NCI-H748 treated with DMSO at 0.1 percent for 48 hours (cell line): ENCODE results near the gene TMEM174.

Source experiments
- DNase-seq: peaks from one replicate; lab custom pipeline; 2025; lab: John Stamatoyannopoulos, UW

TMEM174 gene

GRCh38 chr5:73154208-73155006 is 18.6 kb upstream of the TMEM174 start:
- DNase-seq, result no peak

- no peak for DNase-seq
These were observed 17.4 kb upstream of the TMEM174 start for GRCh38 chr5:73155271-73156222.

- DNase-seq, result no peak
These were observed 15.3 kb upstream of the TMEM174 start for GRCh38 chr5:73157414-73158303.

- DNase-seq, result no peak
These were observed 14.7 kb upstream of the TMEM174 start for GRCh38 chr5:73158313-73158712.

GRCh38 chr5:73160239-73160671 is 12.7 kb upstream of the TMEM174 start:
- no peak for DNase-seq

GRCh38 chr5:73170522-73170921 is 2.5 kb upstream of the TMEM174 start:
- no peak for DNase-seq

- DNase-seq, result no peak
These were observed 1.5 kb upstream of the TMEM174 start for GRCh38 chr5:73171495-73171894.

- no peak for DNase-seq
These were observed 1.3 kb downstream of the TMEM174 start for GRCh38 chr5:73174100-73174815.

- no peak for DNase-seq
These were observed 3.3 kb downstream of the TMEM174 start for GRCh38 chr5:73176250-73176649.

- no peak for DNase-seq
These were observed 5.3 kb downstream of the TMEM174 start for GRCh38 chr5:73178265-73178664.

GRCh38 chr5:73179730-73180129 is 6.7 kb downstream of the TMEM174 start:
- no peak for DNase-seq

- no peak for DNase-seq
These were observed 7.6 kb downstream of the TMEM174 start for GRCh38 chr5:73180566-73180965.

- no peak for DNase-seq
These were observed 9.3 kb downstream of the TMEM174 start for GRCh38 chr5:73182307-73182706.

- no peak for DNase-seq
These were observed 10.0 kb downstream of the TMEM174 start for GRCh38 chr5:73183000-73183399.

GRCh38 chr5:73183481-73183891 is 10.5 kb downstream of the TMEM174 start:
- DNase-seq, result no peak

- DNase-seq, result no peak
These were observed 14.0 kb downstream of the TMEM174 start for GRCh38 chr5:73186976-73187375.

GRCh38 chr5:73188764-73189531 is 16.0 kb downstream of the TMEM174 start:
- DNase-seq, result no peak

GRCh38 chr5:73189871-73190376 is 16.9 kb downstream of the TMEM174 start:
- DNase-seq, result no peak

GRCh38 chr5:73192370-73192769 is 19.4 kb downstream of the TMEM174 start:
- no peak for DNase-seq

- DNase-seq, result no peak
These were observed 20.6 kb downstream of the TMEM174 start for GRCh38 chr5:73193592-73193991.
